COR-L47 (cell line): ENCODE measurements around the gene HK3.

ENCODE experiments used
- DNase-seq: peaks from one replicate; lab custom pipeline; 2025; lab: John Stamatoyannopoulos, UW

HK3 gene

GRCh38 chr5:176868731-176869130 lies 30.4 kb downstream of the HK3 start:
- DNase-seq, result no peak

GRCh38 chr5:176868126-176868525 lies 31.0 kb downstream of the HK3 start:
- DNase-seq, result no peak

GRCh38 chr5:176866707-176867310 lies 32.3 kb downstream of the HK3 start:
- peak; percentile 33 for DNase-seq

- no peak for DNase-seq
Observed at GRCh38 chr5:176865964-176866363, 33.2 kb downstream of the HK3 start.

- no peak for DNase-seq
Observed at GRCh38 chr5:176864755-176865154, 34.4 kb downstream of the HK3 start.

GRCh38 chr5:176863765-176864098 lies 35.4 kb downstream of the HK3 start:
- no peak for DNase-seq

GRCh38 chr5:176863041-176863764 lies 35.9 kb downstream of the HK3 start:
- DNase-seq, result no peak

GRCh38 chr5:176862330-176862995 lies 36.7 kb downstream of the HK3 start:
- DNase-seq, result no peak

- DNase-seq, result no peak
Observed at GRCh38 chr5:176861276-176861675, 37.9 kb downstream of the HK3 start.

- DNase-seq, result no peak
Observed at GRCh38 chr5:176860381-176860780, 38.8 kb downstream of the HK3 start.

GRCh38 chr5:176859916-176860315 lies 39.2 kb downstream of the HK3 start:
- DNase-seq, result no peak

GRCh38 chr5:176857894-176858273 lies 41.3 kb downstream of the HK3 start:
- no peak for DNase-seq

- no peak for DNase-seq
Observed at GRCh38 chr5:176857216-176857893, 41.8 kb downstream of the HK3 start.

GRCh38 chr5:176856746-176857145 lies 42.4 kb downstream of the HK3 start:
- no peak for DNase-seq

GRCh38 chr5:176855598-176855997 lies 43.5 kb downstream of the HK3 start:
- no peak for DNase-seq

GRCh38 chr5:176854164-176854563 lies 45.0 kb downstream of the HK3 start:
- no peak for DNase-seq

GRCh38 chr5:176853151-176853778 lies 45.9 kb downstream of the HK3 start:
- no peak for DNase-seq

- DNase-seq, result peak; percentile 73
Observed at GRCh38 chr5:176851871-176852658, 47.1 kb downstream of the HK3 start.

GRCh38 chr5:176851380-176851779 lies 47.8 kb downstream of the HK3 start:
- no peak for DNase-seq

- no peak for DNase-seq
Observed at GRCh38 chr5:176850371-176851245, 48.5 kb downstream of the HK3 start.
